Right lobe of liver (tissue), 4 donors: ENCODE results near the gene ASCC1.

Experiments
- CTCF ChIP-seq, 4 donors: fragments of 200-600 bp in 3 of 4; fragments of 450-650 bp in 1 of 4; IDR thresholded peaks; one replicate each; pipeline versions ENCODE4 v1.5.1 to v1.8.0; 2016 to 2022; ENCODE audit warnings: antibody characterized with exemption in 4 of 4, mild to moderate bottlenecking in 2 of 4
- POLR2A ChIP-seq: fragments of 450-650 bp; IDR thresholded peaks from one replicate; pipeline ENCODE4 v1.6.1; 2017; ENCODE audit warnings: antibody characterized with exemption, mild to moderate bottlenecking
- donor health status: DM: no; HTN: no; CAD: no.
- donor health status: DM: no; HTN: no; CAD: no.
- donor health status: DM: no; HTN: yes; CAD: no.

GRCh38 chr10:72140850-72141249 is 75.2 kb downstream of the ASCC1 start:
- TF ChIP-seq CTCF (IDR thresholded peaks at IDR 0.05) (no peak), POLR2A (no peak)
